Ecto neural progenitor cell (in vitro differentiated cells): Measurements from ENCODE around the gene AK6.
"Not testable (repeated sequence)": the region's sequence is repeated elsewhere in the genome, so short reads cannot be mapped to it uniquely, and the experiment has no call there.

Source experiments
- DNase-seq: peaks from one replicate; pipeline ENCODE4 v3.0.0-alpha.2; 2018; ENCODE audit warnings: low spot score

The AK6 gene

GRCh38 chr5:69369340-69370121, at the start of gene AK6, which contains the start of the genes RAD17 and TAF9:
TSS of gene AK6 (minus strand) at chr5:69369520. CDS start at chr5:69369490, 30 bp downstream.
TSS of gene RAD17 (plus strand) at chr5:69369818. CDS start at chr5:69372209, 2,391 bp downstream.
TSS of gene TAF9 (minus strand) at chr5:69369520. CDS start at chr5:69365737, 3,783 bp downstream.
- peak; percentile 95 for DNase-seq

DNA sequence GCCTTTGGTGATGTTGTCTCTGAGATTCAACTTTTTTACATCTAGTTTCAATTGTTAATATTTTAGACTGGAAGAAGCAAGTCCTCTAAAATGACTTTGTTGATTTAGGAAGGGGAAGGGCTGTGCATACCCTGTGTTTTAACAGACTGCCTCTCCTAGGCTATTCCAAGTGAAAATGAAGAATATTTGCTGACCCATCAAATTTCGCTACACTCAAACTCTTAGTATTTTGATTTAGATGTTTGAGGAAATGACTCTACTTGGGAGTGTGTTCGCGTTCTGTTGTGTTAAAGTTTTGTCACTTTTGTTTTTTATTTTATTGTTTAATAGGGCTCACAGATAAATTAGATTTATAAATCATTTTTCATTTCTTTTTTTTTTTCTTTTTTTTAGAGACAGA, 49.2 kb upstream of the AK6 start:
- DNase-seq: no peak

GRCh38 chr5:69416699-69417098, 47.4 kb upstream of the AK6 start:
- no peak for DNase-seq

GRCh38 chr5:69416180-69416579, 46.9 kb upstream of the AK6 start:
- DNase-seq: no peak

DNA sequence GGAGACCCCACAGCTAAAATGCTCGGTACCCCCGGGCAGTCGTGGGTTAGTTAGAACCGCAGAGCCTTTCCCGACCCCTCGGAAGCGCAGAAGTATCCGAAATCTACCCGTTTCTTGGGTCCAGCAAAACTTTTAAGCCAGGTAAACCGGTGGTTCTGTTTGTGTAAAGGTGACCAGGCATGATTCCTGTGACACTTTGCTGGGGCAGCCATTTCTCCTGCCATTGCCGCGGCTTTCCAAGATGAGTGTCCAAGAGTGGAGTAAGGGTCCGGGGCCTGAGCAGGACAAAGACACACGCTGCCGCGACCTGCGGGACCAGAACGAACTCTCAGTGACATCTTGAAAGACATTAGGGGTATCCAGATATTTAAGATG, 46.3 kb upstream of the AK6 start:
- DNase-seq: peak; percentile 51

GRCh38 chr5:69414885-69415583, 45.7 kb upstream of the AK6 start, which contains the start of gene MARVELD2:
TSS of gene MARVELD2 (plus strand) at chr5:69415116. CDS start at chr5:69419386, 4,270 bp downstream.
- DNase-seq: peak; percentile 84

DNA sequence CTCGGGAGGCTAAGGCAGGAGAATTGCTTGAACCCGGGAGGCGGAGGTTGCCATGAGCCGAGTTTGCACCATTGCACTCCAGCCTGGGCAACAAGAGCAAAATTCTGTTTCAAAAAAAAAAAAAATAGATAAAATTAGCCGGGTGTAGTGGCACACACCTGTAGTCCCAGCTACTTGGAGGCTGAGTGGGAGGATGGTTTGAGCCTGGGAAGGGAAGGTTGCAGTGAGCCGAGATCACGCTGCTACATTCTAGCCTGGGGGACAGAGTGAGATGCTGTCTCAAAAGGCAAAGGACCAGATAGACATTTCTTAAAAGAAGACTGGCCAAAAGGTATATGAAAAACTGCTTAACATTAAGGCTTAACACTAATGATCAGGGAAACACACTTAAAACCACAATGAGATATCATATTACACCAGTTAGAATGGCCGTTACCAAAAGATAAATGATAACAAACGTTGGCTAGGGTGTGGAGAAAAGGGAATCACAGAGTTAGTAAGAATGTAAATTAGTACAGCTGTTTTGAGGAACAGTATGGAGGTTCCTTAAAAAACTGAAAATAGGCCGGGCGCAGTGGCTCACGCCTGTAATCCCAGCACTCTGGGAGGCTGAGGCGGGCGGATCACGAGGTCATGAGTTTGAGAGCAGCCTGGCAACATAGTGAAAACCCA, 35.5 kb upstream of the AK6 start:
- DNase-seq: no peak

- DNase-seq: no peak
These were observed 9.1 kb upstream of the AK6 start for GRCh38 chr5:69378376-69378775.

DNA sequence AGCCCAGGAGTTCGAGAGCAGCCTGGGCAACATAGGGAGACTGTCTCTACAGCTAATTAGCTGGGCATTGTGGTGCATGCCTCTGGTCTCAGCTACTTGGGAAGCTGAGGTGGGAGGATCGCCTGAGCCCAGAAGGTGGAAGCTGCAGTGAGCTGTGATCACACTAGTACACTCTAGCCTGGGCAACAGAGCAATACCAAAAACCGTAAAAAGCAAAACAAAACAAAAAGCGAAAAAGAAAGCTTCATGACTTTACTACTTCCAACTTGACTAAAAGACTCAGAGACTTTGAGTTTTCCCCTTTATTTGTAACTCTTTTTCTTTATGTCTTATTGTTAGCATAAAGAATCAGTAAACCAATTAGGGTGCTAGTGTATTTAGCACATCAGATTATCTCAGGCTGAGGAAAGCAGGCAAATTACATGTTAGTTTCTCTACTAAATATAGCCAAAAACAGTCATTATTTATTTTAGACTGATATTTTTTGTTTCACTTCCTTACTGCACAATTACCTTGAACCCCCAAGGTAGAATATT, 5.7 kb upstream of the AK6 start:
- DNase-seq: no peak

DNA sequence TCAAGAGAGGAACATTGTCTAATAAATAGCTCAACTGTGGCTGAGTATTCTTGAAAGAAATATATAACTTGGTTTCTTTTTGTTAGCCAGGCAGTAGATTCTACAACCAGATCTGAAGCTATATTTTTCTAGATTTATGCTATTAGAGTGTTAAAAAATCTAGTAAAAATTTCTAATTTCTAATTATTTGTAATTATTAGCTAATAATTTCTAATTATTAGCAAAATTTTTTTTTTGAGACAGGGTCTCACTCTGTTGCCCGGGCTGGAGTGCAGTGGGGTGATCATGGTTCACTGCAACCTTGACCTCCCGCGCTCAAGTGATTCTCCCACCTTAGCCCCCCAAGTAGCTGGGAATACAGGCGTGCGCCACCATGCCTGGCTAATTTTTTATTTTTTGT, 3.1 kb upstream of the AK6 start:
- no peak for DNase-seq

- DNase-seq: not testable (repeated sequence)
These were observed 1.0 kb upstream of the AK6 start for GRCh38 chr5:69370335-69370734.

DNA sequence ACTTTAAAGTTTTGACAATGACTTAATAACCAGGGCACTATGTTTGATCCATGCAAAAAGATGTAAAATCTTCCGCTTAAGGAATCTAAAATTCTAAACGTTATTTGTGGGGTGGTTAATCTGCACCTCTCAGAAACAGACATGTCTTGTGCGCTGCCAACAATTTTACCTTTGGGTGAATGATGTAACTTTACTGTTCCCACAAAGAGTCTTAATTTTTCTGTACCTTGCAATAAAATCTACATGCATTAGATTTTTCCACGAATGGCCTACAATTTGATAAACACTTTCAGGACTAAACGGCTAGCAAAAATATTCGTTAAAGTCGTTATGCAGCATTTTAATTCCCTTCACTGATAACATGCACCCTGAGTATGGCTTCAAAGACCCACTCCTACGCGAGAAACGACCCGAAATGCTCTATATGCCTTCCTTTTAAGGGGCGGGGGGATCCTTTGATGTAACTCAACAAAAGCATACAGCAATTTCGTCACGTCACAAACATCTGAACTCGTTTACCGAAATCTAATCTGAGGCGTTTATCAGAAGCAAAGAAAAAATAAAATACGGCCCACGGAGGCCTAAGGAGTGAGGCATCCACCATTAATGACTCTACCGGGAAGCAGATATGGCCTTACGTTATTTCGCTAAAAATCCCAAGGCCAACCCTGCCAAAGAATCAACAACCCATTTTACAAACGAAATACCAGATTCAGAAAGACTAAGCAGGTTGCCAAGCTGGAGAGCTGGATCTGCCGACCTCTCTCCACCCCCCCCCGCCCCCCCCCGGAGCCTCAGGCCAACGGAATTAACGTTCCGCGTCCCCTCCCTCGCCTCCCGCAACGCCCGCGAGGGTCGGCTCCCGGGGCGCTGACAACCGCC, 621 bp downstream of the AK6 start:
- no peak for DNase-seq

GRCh38 chr5:69367697-69368279, 1.5 kb downstream of the AK6 start:
- no peak for DNase-seq

- DNase-seq: no peak
These were observed 4.5 kb downstream of the AK6 start for GRCh38 chr5:69364850-69365249.

- no peak for DNase-seq
These were observed 4.9 kb downstream of the AK6 start for GRCh38 chr5:69364414-69364813.

GRCh38 chr5:69360442-69360841, 8.9 kb downstream of the AK6 start:
- no peak for DNase-seq

DNA sequence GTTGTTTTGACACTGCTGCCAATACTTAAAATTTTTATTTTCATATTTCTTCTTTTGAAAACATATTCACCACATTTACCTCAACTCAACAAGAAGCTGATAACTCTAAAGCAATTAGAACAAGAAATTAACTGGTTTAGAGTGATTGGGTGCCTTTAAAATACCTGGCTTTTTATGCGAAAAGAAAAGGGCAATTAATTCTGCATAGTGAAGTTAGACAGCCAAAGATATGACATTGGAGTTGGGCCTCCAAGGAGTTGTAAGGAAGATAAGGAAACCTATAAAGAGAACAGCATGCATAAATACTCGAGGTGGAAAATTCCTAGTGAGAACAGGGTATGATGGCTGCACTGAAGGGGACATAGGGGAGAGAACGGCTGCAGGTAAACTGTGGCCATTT, 9.6 kb downstream of the AK6 start:
- no peak for DNase-seq

GRCh38 chr5:69350664-69351063, 18.7 kb downstream of the AK6 start:
- no peak for DNase-seq

DNA sequence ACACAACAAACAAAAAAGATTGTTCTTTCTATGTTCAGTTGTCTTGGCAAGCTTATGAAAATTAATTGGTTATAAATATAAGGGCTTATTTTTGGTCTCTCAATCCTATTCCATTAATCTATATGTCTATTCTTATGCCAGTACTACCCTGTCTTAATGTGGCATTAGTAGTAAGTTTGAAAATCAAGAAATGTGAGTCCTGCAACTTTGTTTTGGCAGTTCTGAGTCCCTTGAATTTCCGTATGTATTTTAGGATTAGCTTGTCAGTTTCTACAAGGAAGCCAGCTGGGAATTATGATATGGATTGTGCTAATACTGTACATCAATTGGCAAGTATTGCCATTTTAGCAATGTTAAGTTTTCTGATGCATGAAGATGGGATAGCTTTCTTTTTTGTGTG, 26.2 kb downstream of the AK6 start:
- no peak for DNase-seq

DNA sequence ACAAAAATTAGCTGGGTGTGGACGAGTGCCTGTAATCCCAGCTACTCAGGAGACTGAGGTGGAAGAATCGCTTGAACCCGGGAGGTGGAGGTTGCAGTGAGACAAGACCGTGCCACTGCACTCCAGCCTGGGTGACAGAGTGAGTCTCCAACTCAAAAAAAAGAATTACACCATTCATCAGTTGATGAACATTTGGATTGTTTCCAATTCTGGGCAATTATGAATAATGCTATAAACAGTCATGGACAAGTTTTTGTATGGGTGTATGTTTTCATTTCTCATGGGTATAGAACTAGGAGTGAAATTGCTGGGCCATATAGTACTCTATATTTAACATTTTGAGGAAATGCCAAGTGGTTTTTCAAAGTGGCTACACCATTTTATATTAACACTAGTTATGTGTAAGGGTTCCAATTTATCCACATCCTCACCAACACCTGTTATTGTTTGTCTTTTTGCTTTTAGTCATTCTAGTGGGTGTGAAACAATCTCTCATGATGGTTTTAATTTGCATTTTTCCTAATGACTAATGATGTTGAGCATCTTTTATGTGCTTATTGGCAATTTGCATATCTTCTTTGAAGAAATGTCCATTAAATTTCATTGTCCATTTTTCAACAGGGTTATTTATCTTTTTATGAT, 27.7 kb downstream of the AK6 start:
- DNase-seq: no peak
